Loucy (cell line): ENCODE data around the gene TFAP2C.

Experiments
- EZH2phosphoT487 ChIP-seq: fragments of 200-600 bp; IDR thresholded peaks from 2 replicates; pipeline ENCODE4 v1.6.1; 2018; ENCODE audit warnings: antibody characterized with exemption, mild to moderate bottlenecking, moderate library complexity, borderline replicate concordance
- TF ChIP-seq, protein P1 (sequence below): fragments of 200-600 bp; sonication (generic); conservative IDR thresholded peaks from 2 replicates; pipeline ENCODE4 v1.5.1; 2014; ENCODE audit warnings: mild to moderate bottlenecking, antibody characterized with exemption, low read length

DNA sequence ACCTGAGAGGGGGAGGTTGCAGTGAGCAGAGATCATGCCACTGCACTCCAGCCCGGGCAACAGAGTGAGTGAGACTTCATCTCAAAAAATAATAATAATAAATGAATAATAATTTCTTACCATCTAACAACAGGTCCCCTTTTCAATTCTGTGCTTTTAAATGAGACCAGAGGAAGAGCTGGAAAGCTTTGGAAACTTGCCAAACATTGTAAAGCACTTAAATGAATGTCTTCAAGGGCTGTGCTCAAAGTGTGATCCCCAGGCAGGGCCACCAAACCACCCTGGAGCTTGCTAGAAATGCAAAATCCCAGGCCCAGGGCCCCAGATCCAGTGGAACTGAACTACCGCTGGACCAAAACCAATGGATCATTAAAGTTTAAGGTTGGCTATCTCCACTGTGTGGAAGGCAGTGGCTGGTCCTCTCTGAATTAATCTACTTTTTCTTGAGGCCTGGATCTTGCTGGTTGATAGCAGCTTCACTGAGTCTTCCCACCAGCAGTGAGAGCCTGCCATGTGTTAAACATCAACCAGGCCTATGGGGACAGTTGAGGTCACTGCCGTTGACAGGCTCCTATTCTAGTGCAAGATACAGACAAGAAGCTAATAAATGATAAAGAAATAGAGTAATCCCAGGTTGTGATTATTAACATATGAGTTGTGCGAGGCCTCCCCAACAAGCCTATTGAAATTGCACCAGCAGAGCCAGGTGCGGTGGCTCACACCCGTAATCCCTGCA lies 23.7 kb upstream of the TFAP2C start:
- TF ChIP-seq, protein P1, sequence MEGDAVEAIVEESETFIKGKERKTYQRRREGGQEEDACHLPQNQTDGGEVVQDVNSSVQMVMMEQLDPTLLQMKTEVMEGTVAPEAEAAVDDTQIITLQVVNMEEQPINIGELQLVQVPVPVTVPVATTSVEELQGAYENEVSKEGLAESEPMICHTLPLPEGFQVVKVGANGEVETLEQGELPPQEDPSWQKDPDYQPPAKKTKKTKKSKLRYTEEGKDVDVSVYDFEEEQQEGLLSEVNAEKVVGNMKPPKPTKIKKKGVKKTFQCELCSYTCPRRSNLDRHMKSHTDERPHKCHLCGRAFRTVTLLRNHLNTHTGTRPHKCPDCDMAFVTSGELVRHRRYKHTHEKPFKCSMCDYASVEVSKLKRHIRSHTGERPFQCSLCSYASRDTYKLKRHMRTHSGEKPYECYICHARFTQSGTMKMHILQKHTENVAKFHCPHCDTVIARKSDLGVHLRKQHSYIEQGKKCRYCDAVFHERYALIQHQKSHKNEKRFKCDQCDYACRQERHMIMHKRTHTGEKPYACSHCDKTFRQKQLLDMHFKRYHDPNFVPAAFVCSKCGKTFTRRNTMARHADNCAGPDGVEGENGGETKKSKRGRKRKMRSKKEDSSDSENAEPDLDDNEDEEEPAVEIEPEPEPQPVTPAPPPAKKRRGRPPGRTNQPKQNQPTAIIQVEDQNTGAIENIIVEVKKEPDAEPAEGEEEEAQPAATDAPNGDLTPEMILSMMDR: no peak
- no peak for TF ChIP-seq EZH2phosphoT487
